Measurements from ENCODE around the gene MPHOSPH9.
"Not testable (repeated sequence)": the region's sequence is repeated elsewhere in the genome, so short reads cannot be mapped to it uniquely, and the experiment has no call there.

The MPHOSPH9 gene

GRCh38 chr12:123261196-123261595 is 28.3 kb upstream of the MPHOSPH9 start:
- no peak for FAIRE-seq
- no peak for DNase-seq (ENCODE audit: low spot score)

GRCh38 chr12:123260081-123260480 is 27.1 kb upstream of the MPHOSPH9 start:
- FAIRE-seq: no peak
- DNase-seq (ENCODE audit: low spot score): no peak

GRCh38 chr12:123258593-123258992 is 25.7 kb upstream of the MPHOSPH9 start:
- DNase-seq (ENCODE audit: low spot score) (no peak), FAIRE-seq (no peak)

GRCh38 chr12:123254853-123255446 is 22.0 kb upstream of the MPHOSPH9 start:
- FAIRE-seq: no peak
- DNase-seq (ENCODE audit: low spot score): no peak

GRCh38 chr12:123253641-123254459 is 20.9 kb upstream of the MPHOSPH9 start:
- DNase-seq (ENCODE audit: low spot score) (no peak), FAIRE-seq (no peak)

- not testable (repeated sequence) for FAIRE-seq; DNase-seq (ENCODE audit: low spot score)
Measured at GRCh38 chr12:123252365-123252764, 19.4 kb upstream of the MPHOSPH9 start.

GRCh38 chr12:123251403-123252076 is 18.6 kb upstream of the MPHOSPH9 start:
- no peak for DNase-seq (ENCODE audit: low spot score)
- FAIRE-seq: no peak

GRCh38 chr12:123250471-123251383 is 17.8 kb upstream of the MPHOSPH9 start:
- peak; percentile 38 for DNase-seq (ENCODE audit: low spot score)
- FAIRE-seq: no peak

GRCh38 chr12:123248996-123249741 is 16.2 kb upstream of the MPHOSPH9 start:
- DNase-seq (ENCODE audit: low spot score); FAIRE-seq: not testable (repeated sequence)

- DNase-seq (ENCODE audit: low spot score); FAIRE-seq: not testable (repeated sequence)
Measured at GRCh38 chr12:123248129-123248528, 15.2 kb upstream of the MPHOSPH9 start.

GRCh38 chr12:123245678-123246077 is 12.7 kb upstream of the MPHOSPH9 start:
- DNase-seq (ENCODE audit: low spot score) (no peak), FAIRE-seq (no peak)

GRCh38 chr12:123243671-123244262 is 10.8 kb upstream of the MPHOSPH9 start:
- DNase-seq (ENCODE audit: low spot score): no peak
- no peak for FAIRE-seq

GRCh38 chr12:123242116-123242904 is 9.4 kb upstream of the MPHOSPH9 start:
- FAIRE-seq: no peak
- DNase-seq (ENCODE audit: low spot score): no peak

GRCh38 chr12:123238961-123239360 is 6.0 kb upstream of the MPHOSPH9 start:
- DNase-seq (ENCODE audit: low spot score) (no peak), FAIRE-seq (no peak)

GRCh38 chr12:123238330-123238682 is 5.4 kb upstream of the MPHOSPH9 start:
- DNase-seq (ENCODE audit: low spot score) (no peak), FAIRE-seq (no peak)

- peak; percentile 49 for DNase-seq (ENCODE audit: low spot score)
- FAIRE-seq: no peak
Measured at GRCh38 chr12:123237646-123238329, 4.8 kb upstream of the MPHOSPH9 start.

- DNase-seq (ENCODE audit: low spot score) (no peak), FAIRE-seq (no peak)
Measured at GRCh38 chr12:123233505-123234308, 766 bp upstream of the MPHOSPH9 start.

GRCh38 chr12:123232472-123232806 is 502 bp downstream of the MPHOSPH9 start:
- no peak for FAIRE-seq
- no peak for DNase-seq (ENCODE audit: low spot score)
